HL-60 (cell line): ENCODE results near the gene BBS9.

Experiments
- DNase-seq, 2 experiments: peaks; one replicate each; pipeline ENCODE4 v3.0.0-alpha.2; 2010 to 2020; ENCODE audit warnings: low read depth in 1 of 2, low spot score in 1 of 2
- H3K27ac ChIP-seq: fragments of 250-450 bp; sonication (Bioruptor Pico); replicated peaks from 2 replicates; pipeline ENCODE4 v1.5.1; 2020; ENCODE audit warnings: mild to moderate bottlenecking, moderate library complexity
- H3K27me3 ChIP-seq: fragments of 250-450 bp; sonication (Bioruptor Pico); 2 replicates; pipeline ENCODE4 v1.5.1; 2021; ENCODE audit warnings: mild to moderate bottlenecking, moderate library complexity; ENCODE audit not compliant: insufficient read depth, poor library complexity, severe bottlenecking
- H3K4me3 ChIP-seq: replicated peaks from 2 replicates; pipeline ENCODE4 v1.5.1; 2011; ENCODE audit warnings: mild to moderate bottlenecking, control low read depth, low read length; ENCODE audit not compliant: insufficient read depth
- CTCF ChIP-seq: IDR thresholded peaks from one replicate; pipeline ENCODE4 v1.5.1; 2011; ENCODE audit warnings: low read length, control low read depth, inconsistent platforms; ENCODE audit not compliant: insufficient read depth
- GABPA ChIP-seq: IDR thresholded peaks from 2 replicates; pipeline ENCODE4 v1.6.1; 2012; ENCODE audit warnings: low read depth
- POLR2AphosphoS5 ChIP-seq: IDR thresholded peaks from 2 replicates; pipeline ENCODE4 v1.6.1; 2012; ENCODE audit warnings: low read depth
- REST ChIP-seq: IDR thresholded peaks from 2 replicates; pipeline ENCODE4 v1.6.1; 2012; ENCODE audit warnings: low read depth; ENCODE audit not compliant: insufficient replicate concordance
- SPI1 ChIP-seq: IDR thresholded peaks from 2 replicates; pipeline ENCODE4 v1.6.1; 2012; ENCODE audit warnings: low read depth, mild to moderate bottlenecking, borderline replicate concordance

The BBS9 gene

GRCh38 chr7:33399528-33400213 is 270.3 kb downstream of the BBS9 start:
- no peak for DNase-seq
- Histone ChIP-seq H3K4me3 (no peak overlapping the region), H3K27me3 (no peaks in the 10 kb centered on the region), H3K27ac (no peak overlapping the region)
- TF ChIP-seq REST (no peak), POLR2AphosphoS5 (no peak)

GRCh38 chr7:33400214-33400538 is 270.8 kb downstream of the BBS9 start:
- Histone ChIP-seq H3K27ac (no peak overlapping the region), H3K27me3 (no peaks in the 10 kb centered on the region), H3K4me3 (no peak overlapping the region)
- DNase-seq: no peak
- TF ChIP-seq SPI1 (no peak), REST (no peak), POLR2AphosphoS5 (no peak), GABPA (no peak)

GRCh38 chr7:33410266-33410665 is 280.9 kb downstream of the BBS9 start:
- no peak overlapping the region for H3K27ac ChIP-seq
- no peak for DNase-seq
- H3K4me3 ChIP-seq: no peak overlapping the region
- TF ChIP-seq GABPA: no peak
- TF ChIP-seq REST: no peak
- no peak for TF ChIP-seq SPI1
- no peak for TF ChIP-seq CTCF
- TF ChIP-seq POLR2AphosphoS5: no peak
- H3K27me3 ChIP-seq: no peaks in the 10 kb centered on the region

GRCh38 chr7:33411020-33411419 is 281.7 kb downstream of the BBS9 start:
- Histone ChIP-seq H3K27me3 (no peaks in the 10 kb centered on the region), H3K27ac (no peak overlapping the region), H3K4me3 (no peak overlapping the region)
- no peak for TF ChIP-seq REST
- TF ChIP-seq CTCF: no peak
- no peak for TF ChIP-seq GABPA
- no peak for TF ChIP-seq SPI1
- TF ChIP-seq POLR2AphosphoS5: no peak
- DNase-seq: no peak
